ENCODE measurements around the gene GNB4. TPM values are rescaled to one million over a fixed set of nuclear protein-coding genes. Genes with fewer than 3 reads are reported as not detected.

Gene GNB4
- total RNA-seq, 1 experiment from 2014 or later: 5.1 TPM

GRCh38 chr3:179488213-179488612 is 36.9 kb upstream of the GNB4 start:
- no TSS peak for BruUV-seq (replicated peaks)
- ChIA-PET CTCF (interaction anchor here (0.6 kb wide), 1 partner anchor 73 kb away, joined by 5 read pairs; no protein-coding TSS in a partner anchor), POLR2A (no interaction called here)
- TF ChIP-seq CTCF (IDR thresholded peaks at IDR 0.05; ENCODE audit: insufficient read depth in 1 of 2, low read depth in 1 of 2, low read length in 1 of 2, severe bottlenecking in 1 of 2, unreplicated experiment in 1 of 2): no peak
- no peaks in the 10 kb centered on the region for H3K27me3 ChIP-seq (replicated peaks; ENCODE audit: control insufficient read depth, insufficient read depth, low read length)
- no peak overlapping the region for H3K27ac Mint-ChIP-seq (ENCODE audit: unreplicated experiment)
- H3K9me3 ChIP-seq: 0 out of 2 replicates have a peak, but pooled peaks cover 10% of the 10 kb centered on the region
- no peaks in the 10 kb centered on the region for H3K36me3 ChIP-seq (ENCODE audit: control insufficient read depth, insufficient read depth, low read length)
- H3K36me3 Mint-ChIP-seq (ENCODE audit: insufficient read depth, unreplicated experiment): no peaks in the 10 kb centered on the region
- H3K9me3 Mint-ChIP-seq (ENCODE audit: unreplicated experiment): peaks cover 33% of the 10 kb centered on the region
- peaks cover 3% of the 10 kb centered on the region for H3K27me3 Mint-ChIP-seq (ENCODE audit: insufficient read depth, unreplicated experiment)
- no peaks in the 10 kb centered on the region for H3K4me1 ChIP-seq
- no peak for DNase-seq
- H3K4me1 Mint-ChIP-seq (ENCODE audit: low read depth, unreplicated experiment): no peaks in the 10 kb centered on the region
- intact Hi-C loops (cut with micrococcal nuclease; ENCODE audit: unreplicated experiment): no loop called here
- no peak overlapping the region for H3K4me3 Mint-ChIP-seq (ENCODE audit: unreplicated experiment)
- no peak overlapping the region for H3K4me3 ChIP-seq (ENCODE audit: low read depth, low read length)

DNA sequence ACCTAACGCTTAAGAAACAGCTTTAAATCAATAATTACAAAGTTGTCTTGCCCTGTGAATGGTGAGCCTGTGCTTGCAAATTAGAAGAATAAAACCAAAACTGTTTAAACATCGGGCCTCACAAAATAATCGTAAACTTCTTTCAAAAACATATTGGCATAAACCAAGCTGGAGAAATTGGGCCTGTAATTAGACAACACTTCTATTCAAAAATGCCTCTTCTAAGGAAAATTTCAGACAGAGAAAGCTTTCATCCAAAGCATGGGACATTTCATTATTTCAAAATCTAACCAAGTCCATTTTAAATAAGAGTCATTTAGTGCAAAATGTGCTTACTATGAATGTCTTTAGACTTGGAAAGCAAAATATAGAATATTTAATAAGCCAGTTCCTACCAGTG is 35.5 kb upstream of the GNB4 start:
- DNase-seq: no peak
- Mint-ChIP-seq H3K4me1 (ENCODE audit: low read depth, unreplicated experiment) (no peaks in the 10 kb centered on the region), H3K27ac (ENCODE audit: unreplicated experiment) (no peak overlapping the region), H3K36me3 (ENCODE audit: insufficient read depth, unreplicated experiment) (no peaks in the 10 kb centered on the region), H3K9me3 (ENCODE audit: unreplicated experiment) (peaks cover 21% of the 10 kb centered on the region), H3K4me3 (ENCODE audit: unreplicated experiment) (no peak overlapping the region), H3K27me3 (ENCODE audit: insufficient read depth, unreplicated experiment) (no peaks in the 10 kb centered on the region)
- Histone ChIP-seq H3K9me3 (0 out of 2 replicates have a peak, but pooled peaks cover 2% of the 10 kb centered on the region), H3K4me1 (no peaks in the 10 kb centered on the region), H3K4me3 (ENCODE audit: low read depth, low read length) (no peak overlapping the region), H3K27me3 (replicated peaks; ENCODE audit: control insufficient read depth, insufficient read depth, low read length) (no peaks in the 10 kb centered on the region), H3K36me3 (ENCODE audit: control insufficient read depth, insufficient read depth, low read length) (no peaks in the 10 kb centered on the region)
- ChIA-PET CTCF (no interaction called here), POLR2A (no interaction called here)
- intact Hi-C loops (cut with micrococcal nuclease; ENCODE audit: unreplicated experiment): no loop called here
- BruUV-seq (replicated peaks): no TSS peak
- no peak for TF ChIP-seq CTCF (IDR thresholded peaks at IDR 0.05; ENCODE audit: insufficient read depth in 1 of 2, low read depth in 1 of 2, low read length in 1 of 2, severe bottlenecking in 1 of 2, unreplicated experiment in 1 of 2)

GRCh38 chr3:179482857-179483256 is 31.6 kb upstream of the GNB4 start:
- CTCF ChIA-PET: no interaction called here

More at GRCh38 chr3:179482857-179483256, 31.6 kb upstream of the GNB4 start:
- TF ChIP-seq CTCF (IDR thresholded peaks at IDR 0.05; ENCODE audit: insufficient read depth in 1 of 2, low read depth in 1 of 2, low read length in 1 of 2, severe bottlenecking in 1 of 2, unreplicated experiment in 1 of 2): no peak
- POLR2A ChIA-PET: no interaction called here
- no peaks in the 10 kb centered on the region for H3K9me3 Mint-ChIP-seq (ENCODE audit: unreplicated experiment)
- Histone ChIP-seq H3K4me1 (no peaks in the 10 kb centered on the region), H3K4me3 (ENCODE audit: low read depth, low read length) (no peak overlapping the region), H3K9me3 (no peaks in the 10 kb centered on the region), H3K27me3 (replicated peaks; ENCODE audit: control insufficient read depth, insufficient read depth, low read length) (peaks cover 1% of the 10 kb centered on the region; the same call in 1 of the 2 replicates), H3K36me3 (ENCODE audit: control insufficient read depth, insufficient read depth, low read length) (no peaks in the 10 kb centered on the region)
- H3K36me3 Mint-ChIP-seq (ENCODE audit: insufficient read depth, unreplicated experiment): no peaks in the 10 kb centered on the region
- no peak overlapping the region for H3K27ac Mint-ChIP-seq (ENCODE audit: unreplicated experiment)
- no peak for DNase-seq
- intact Hi-C loops (cut with micrococcal nuclease; ENCODE audit: unreplicated experiment): no loop called here
- H3K4me1 Mint-ChIP-seq (ENCODE audit: low read depth, unreplicated experiment): no peaks in the 10 kb centered on the region
- no peaks in the 10 kb centered on the region for H3K27me3 Mint-ChIP-seq (ENCODE audit: insufficient read depth, unreplicated experiment)
- H3K4me3 Mint-ChIP-seq (ENCODE audit: unreplicated experiment): no peak overlapping the region
- BruUV-seq (replicated peaks): no TSS peak

Measured in Caco-2 (cell line).